Upper lobe of left lung (tissue), 6 donors: ENCODE measurements around the gene CDC42BPA. TPM values are rescaled to one million over a fixed set of nuclear protein-coding genes. Genes with fewer than 3 reads are reported as not detected.

Experiments used
- ATAC-seq, 2 donors: fragments of 200-7000 bp; cut with Tn5 transposase; one replicate each; pipeline ENCODE4 v1.9.1; 2022; ENCODE audit warnings: mild to moderate bottlenecking in 2 of 2, moderate library complexity in 2 of 2; ENCODE audit not compliant: low FRiP score in 2 of 2
- DNase-seq, 2 donors: peaks; one replicate each; pipeline ENCODE4 v3.0.0-alpha.2; 2019 to 2020
- H3K27ac ChIP-seq, 4 donors: fragments of 200-600 bp; sonication (generic); one replicate each; pipeline ENCODE4 v1.5.1; 2016 to 2019
- H3K27me3 ChIP-seq, 4 donors: fragments of 200-600 bp; sonication (generic); one replicate each; pipeline ENCODE4 v1.5.1; 2017 to 2019
- H3K36me3 ChIP-seq, 4 donors: fragments of 200-600 bp; sonication (generic); one replicate each; pipeline ENCODE4 v1.5.1; 2016 to 2019
- H3K4me1 ChIP-seq, 4 donors: fragments of 200-600 bp; sonication (generic); one replicate each; pipeline ENCODE4 v1.5.1; 2018 to 2019
- H3K4me3 ChIP-seq, 4 donors: fragments of 200-600 bp; sonication (generic); one replicate each; pipeline ENCODE4 v1.5.1; 2017 to 2019; ENCODE audit warnings: mild to moderate bottlenecking in 2 of 4, moderate library complexity in 1 of 4
- H3K9me3 ChIP-seq, 4 donors: fragments of 200-600 bp; sonication (generic); one replicate each; pipeline ENCODE4 v1.5.1; 2018 to 2019
- CTCF ChIP-seq, 6 experiments: fragments of 450-650 bp in 4 of 6; fragments of 200-600 bp in 2 of 6; sonication (generic) in 2 of 6; IDR thresholded peaks; one replicate each; pipeline ENCODE4 v1.5.1; 2016 to 2019; ENCODE audit warnings: antibody characterized with exemption in 6 of 6
- EP300 ChIP-seq, 4 donors: sonication (generic); formaldehyde crosslinking; IDR thresholded peaks; one replicate each; pipeline ENCODE4 v1.5.1; 2017; ENCODE audit warnings: antibody characterized with exemption in 4 of 4, control low read depth in 2 of 4
- POLR2A ChIP-seq, 4 donors: fragments of 450-650 bp; IDR thresholded peaks; one replicate each; pipeline ENCODE4 v1.5.1; 2016 to 2017; ENCODE audit warnings: antibody characterized with exemption in 4 of 4, mild to moderate bottlenecking in 2 of 4
- POLR2AphosphoS5 ChIP-seq, 2 donors: sonication (generic); formaldehyde crosslinking; IDR thresholded peaks; one replicate each; pipeline ENCODE4 v1.5.1; 2017; ENCODE audit warnings: antibody characterized with exemption in 2 of 2
- WGBS, 2 donors: methylation state at CpG; one replicate each; pipeline ENCODE4 v1.1.5; 2017 to 2018; 5-methylcytosine and 5-hydroxymethylcytosine counted together
- total RNA-seq, 6 donors: library from RNA; depleted of rRNA in 4 of 6; stranded (reverse); fragments of >200 nt in 4 of 6; gene quantifications; one replicate each; pipeline versions ENCODE4 v1.1.0 to v1.2.1, GENCODE V29; 2016 to 2021
- donor health status: DM: no; HTN: no; CAD: no; lungs with moderate emphysema.
- donor health status: DM: no; HTN: yes; CAD: no; lungs with severe emphysema.

CDC42BPA gene
- 10 to 100 TPM; 27.8 to 76.1 (median 33.1) TPM for total RNA-seq

GRCh38 chr1:227318016-227318852 is at the start of gene CDC42BPA:
CDC42BPA (minus strand) TSS chr1:227318492; CDS start chr1:227317182, 1,310 bp downstream.
- Histone ChIP-seq H3K27ac (peak within 1 kb of the TSS; percentile 95 to 98 (median 96)), H3K9me3 (no peaks in the 10 kb centered on the region), H3K27me3 (no peaks in the 10 kb centered on the region), H3K4me1 (peaks cover 4 to 14% (median 10%) of the 10 kb centered on the region in 4 donors), H3K4me3 (peak within 1 kb of the TSS; percentile 63 to 87 (median 80)), H3K36me3 (no peaks in the 10 kb centered on the region)
- ATAC-seq (peak; percentile 93 to 95), DNase-seq (peak; percentile 80 to 93)
- 1% methylated on average over 27 to 30 of the region's 98 CpGs for WGBS, 2 donors
- TF ChIP-seq POLR2A (IDR thresholded peaks at IDR 0.05) = peak in 3 of 4 donors; percentile 23 to 61 (median 55)
- TF ChIP-seq CTCF (IDR thresholded peaks at IDR 0.05) = peak in 3 of 6 experiments; percentile 3 to 15 (median 9)
- no peak for TF ChIP-seq EP300 (IDR thresholded peaks at IDR 0.05)
- peak; percentile 44 to 70 for TF ChIP-seq POLR2AphosphoS5 (IDR thresholded peaks at IDR 0.05)

GRCh38 chr1:227368009-227368408 is 49.7 kb upstream of the CDC42BPA start:
- Histone ChIP-seq H3K4me1 (no peaks in the 10 kb centered on the region), H3K36me3 (no peaks in the 10 kb centered on the region), H3K27ac (no peak overlapping the region), H3K27me3 (no peaks in the 10 kb centered on the region), H3K4me3 (no peak overlapping the region), H3K9me3 (no peaks in the 10 kb centered on the region)
- ATAC-seq = no peak
- TF ChIP-seq EP300 (IDR thresholded peaks at IDR 0.05) (no peak), POLR2A (IDR thresholded peaks at IDR 0.05) (no peak), CTCF (IDR thresholded peaks at IDR 0.05) (no peak), POLR2AphosphoS5 (IDR thresholded peaks at IDR 0.05) (no peak)
- no peak for DNase-seq
- 93 to 100% methylated on average over 1 of the region's 1 CpG for WGBS, 2 donors

- Histone ChIP-seq H3K9me3 (no peaks in the 10 kb centered on the region), H3K4me3 (no peak overlapping the region), H3K36me3 (no peaks in the 10 kb centered on the region), H3K27me3 (no peaks in the 10 kb centered on the region), H3K4me1 (no peaks in the 10 kb centered on the region), H3K27ac (no peak overlapping the region)
- ATAC-seq = no peak
- TF ChIP-seq CTCF (IDR thresholded peaks at IDR 0.05) (no peak), POLR2AphosphoS5 (IDR thresholded peaks at IDR 0.05) (no peak)
- WGBS, 2 donors = 93% methylated on average over 8 of the region's 8 CpGs
- DNase-seq = no peak
Measured at GRCh38 chr1:227365473-227366431, 47.5 kb upstream of the CDC42BPA start.

- ATAC-seq = no peak
- no peak for TF ChIP-seq CTCF (IDR thresholded peaks at IDR 0.05)
- TF ChIP-seq POLR2A (IDR thresholded peaks at IDR 0.05) = no peak
- TF ChIP-seq EP300 (IDR thresholded peaks at IDR 0.05) = no peak
- TF ChIP-seq POLR2AphosphoS5 (IDR thresholded peaks at IDR 0.05) = no peak
- Histone ChIP-seq H3K4me3 (no peak overlapping the region), H3K27ac (no peak overlapping the region), H3K4me1 (peaks cover 0 to under 1% (median 0%) of the 10 kb centered on the region in 4 donors), H3K36me3 (no peaks in the 10 kb centered on the region), H3K9me3 (no peaks in the 10 kb centered on the region), H3K27me3 (no peaks in the 10 kb centered on the region)
- no peak for DNase-seq
- 81 to 82% methylated on average over 2 of the region's 2 CpGs for WGBS, 2 donors
Measured at GRCh38 chr1:227364657-227365056, 46.4 kb upstream of the CDC42BPA start.
